GM19351 (cell line): ENCODE data around the gene STK11IP.

ENCODE experiments used
- ATAC-seq: cut with Tn5 transposase; IDR thresholded peaks from one replicate; pipeline ENCODE4 v1.9.1; 2021; ENCODE audit warnings: mild to moderate bottlenecking, moderate library complexity; ENCODE audit not compliant: unreplicated experiment

Gene STK11IP

GRCh38 chr2:219631406-219631891 lies 33.8 kb downstream of the STK11IP start:
- ATAC-seq: no peak

DNA sequence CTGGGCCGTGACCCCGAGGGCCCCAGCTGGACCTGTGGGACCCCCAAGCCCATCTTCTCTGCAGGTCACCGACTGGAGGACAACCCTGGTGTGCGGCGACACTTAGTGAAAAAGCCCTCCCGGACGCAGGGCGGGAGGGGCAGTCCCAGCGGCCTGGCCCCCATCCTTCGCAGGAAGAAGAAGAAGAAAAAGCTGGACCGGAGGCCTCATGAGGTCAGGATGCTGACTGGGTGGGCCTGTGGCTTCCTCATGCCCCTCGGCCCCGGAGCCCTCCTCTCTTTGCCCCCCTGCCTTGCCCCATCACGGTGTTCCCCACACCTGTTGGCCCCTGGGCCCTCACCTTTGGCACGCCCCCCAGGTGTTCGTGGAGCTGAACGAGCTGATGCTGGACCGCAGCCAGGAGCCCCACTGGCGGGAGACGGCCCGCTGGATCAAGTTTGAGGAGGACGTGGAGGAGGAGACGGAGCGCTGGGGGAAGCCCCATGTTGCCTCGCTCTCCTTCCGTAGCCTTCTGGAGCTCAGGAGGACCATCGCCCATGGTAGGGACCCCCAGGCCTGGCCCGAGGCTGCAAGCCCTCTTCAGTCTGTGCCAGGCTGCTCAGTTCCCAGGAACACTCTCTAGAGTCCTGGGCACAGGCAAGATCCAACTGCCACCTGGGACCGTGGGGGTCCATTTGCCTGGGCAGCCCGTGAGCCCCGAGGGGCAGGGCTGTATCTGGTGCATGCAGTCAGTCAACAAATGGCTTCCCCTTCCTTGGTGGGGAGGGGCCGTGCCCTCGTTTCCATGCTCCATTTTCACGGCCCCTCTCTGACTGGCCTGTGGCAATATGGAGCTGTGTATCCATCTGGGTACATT lies 34.5 kb downstream of the STK11IP start:
- no peak for ATAC-seq

DNA sequence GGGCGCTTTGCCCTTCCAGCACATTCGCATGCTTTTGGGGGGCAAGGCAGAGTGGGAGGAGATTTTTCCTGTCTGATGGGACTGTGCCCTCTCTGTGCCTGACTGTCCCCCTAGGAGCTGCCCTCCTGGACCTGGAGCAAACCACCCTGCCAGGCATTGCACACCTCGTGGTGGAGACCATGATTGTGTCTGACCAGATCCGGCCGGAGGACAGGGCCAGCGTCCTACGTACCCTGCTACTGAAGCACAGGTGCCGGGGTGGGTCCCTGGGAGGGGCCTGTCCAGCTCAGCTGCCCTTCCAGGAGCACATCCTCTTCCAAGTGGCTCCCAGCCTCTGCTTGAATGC lies 35.1 kb downstream of the STK11IP start:
- no peak for ATAC-seq

- no peak for ATAC-seq
These were observed 35.8 kb downstream of the STK11IP start for GRCh38 chr2:219633276-219634065.

GRCh38 chr2:219634171-219634940 lies 36.7 kb downstream of the STK11IP start:
- no peak for ATAC-seq

- ATAC-seq: no peak
These were observed 37.5 kb downstream of the STK11IP start for GRCh38 chr2:219634951-219635751.

DNA sequence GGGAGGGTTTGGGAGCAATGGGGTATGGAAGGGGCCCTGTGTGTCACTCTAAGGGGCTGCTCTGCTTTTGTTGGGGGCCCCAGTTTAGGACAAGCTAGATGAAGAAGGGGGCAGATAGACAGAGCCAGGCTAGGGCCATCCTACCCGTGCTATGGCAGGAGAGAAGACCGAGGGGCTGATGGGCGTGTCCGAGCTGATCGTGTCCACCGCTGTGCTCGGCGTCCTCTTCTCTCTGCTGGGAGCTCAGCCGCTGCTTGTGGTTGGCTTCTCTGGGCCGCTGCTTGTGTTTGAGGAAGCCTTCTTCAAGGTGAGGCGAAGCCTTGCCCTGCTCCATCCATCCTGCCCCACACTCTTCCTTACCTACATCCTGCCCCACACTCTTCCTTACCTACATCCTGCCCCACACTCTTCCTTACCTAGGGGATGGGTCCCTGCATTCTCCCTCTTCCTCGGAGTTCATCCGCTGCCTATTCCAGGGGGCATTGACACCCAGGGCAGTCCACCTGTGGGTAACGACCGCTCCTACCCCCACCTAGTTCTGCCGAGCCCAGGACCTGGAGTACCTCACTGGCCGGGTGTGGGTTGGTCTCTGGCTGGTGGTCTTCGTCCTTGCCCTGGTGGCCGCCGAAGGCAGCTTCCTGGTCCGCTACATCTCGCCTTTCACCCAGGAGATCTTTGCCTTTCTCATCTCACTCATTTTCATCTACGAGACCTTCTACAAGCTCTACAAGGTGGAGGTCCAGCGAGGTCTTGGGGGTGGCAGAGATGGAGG lies 38.7 kb downstream of the STK11IP start:
- ATAC-seq: no peak

DNA sequence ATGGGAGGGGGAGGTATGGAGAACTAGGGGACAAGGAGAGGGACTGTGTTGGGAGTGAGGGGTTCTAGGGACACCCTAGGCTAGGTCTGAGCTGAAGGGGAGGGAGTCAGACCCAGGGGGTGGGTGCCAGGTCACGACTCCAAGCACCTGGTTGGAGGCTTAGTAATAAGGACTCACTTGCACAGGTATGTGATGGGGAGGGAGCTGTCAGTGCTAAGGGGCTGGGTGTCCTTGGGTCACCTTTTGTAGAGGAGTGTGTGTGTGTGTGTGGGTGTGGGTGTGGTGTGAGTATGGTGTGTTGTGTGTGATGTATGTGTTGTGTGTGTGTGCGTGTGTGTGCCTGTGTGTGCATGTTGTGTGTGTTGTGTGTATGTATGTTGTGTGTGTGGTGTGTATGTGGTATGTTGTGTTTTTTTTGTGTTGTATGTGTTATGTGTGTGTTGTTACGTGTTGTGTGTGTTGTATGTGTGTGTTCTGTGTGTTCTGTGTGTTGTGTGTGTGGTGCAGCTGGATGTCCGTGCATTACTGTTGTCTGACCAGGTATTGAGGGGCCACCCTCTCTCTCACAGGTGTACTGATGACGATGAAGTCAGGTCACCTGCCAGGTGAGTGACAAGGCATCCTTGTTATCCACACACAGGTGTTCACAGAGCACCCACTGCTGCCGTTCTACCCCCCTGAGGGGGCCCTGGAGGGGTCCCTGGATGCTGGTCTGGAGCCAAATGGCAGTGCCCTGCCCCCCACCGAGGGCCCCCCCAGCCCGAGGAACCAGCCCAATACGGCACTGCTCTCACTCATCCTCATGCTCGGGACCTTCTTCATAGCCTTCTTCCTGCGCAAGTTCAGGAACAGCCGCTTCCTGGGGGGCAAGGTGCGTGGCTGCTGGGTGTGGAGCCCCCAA lies 39.5 kb downstream of the STK11IP start:
- no peak for ATAC-seq

DNA sequence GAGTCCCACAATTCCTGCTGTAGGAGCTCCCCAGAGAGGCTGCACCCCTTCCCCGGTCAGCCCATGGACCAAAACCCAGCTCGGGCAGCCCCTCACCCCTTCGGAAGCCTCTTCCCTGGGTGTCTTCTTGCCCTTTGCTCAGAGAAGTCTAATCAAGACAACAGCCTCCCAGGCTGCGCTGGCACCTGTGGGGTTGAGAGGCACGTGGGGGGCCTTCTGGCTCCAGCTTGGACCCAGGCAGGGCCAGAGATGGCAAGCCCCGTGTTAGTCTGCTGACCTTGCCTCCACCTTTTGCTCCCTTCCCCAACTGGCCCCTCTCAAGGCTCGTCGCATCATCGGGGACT lies 40.2 kb downstream of the STK11IP start:
- ATAC-seq: no peak

DNA sequence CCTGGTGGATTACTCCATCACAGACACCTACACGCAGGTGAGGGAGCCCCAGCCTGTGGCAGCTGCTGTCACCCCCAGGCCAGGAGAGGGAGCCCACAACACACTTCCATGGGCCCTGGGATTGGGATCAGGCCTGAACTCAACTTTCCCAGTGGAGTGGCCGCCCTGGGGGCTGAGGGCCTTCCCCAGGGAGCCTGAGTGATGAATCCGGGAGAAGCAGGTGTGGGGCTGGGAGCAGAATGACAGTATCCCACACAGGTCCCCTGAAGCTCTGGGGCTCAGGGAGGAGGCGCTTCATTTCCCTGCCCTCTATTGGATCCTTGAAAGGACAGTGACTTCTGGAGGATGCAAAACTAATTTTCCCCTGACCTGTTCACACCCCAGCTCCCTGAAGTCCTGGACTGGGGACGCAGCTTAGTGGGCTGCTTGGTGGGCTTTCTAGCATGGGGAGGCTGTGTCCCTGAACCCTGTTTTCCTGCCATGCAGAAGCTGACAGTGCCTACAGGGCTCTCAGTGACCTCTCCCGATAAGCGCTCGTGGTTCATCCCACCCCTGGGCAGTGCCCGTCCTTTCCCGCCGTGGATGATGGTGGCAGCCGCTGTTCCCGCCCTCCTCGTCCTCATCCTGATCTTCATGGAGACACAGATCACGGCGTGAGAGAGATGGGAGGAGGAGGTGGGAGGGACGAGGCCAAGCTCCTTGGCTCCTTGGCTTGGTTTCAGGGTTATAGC lies 40.7 kb downstream of the STK11IP start:
- no peak for ATAC-seq

- no peak for ATAC-seq
These were observed 41.5 kb downstream of the STK11IP start for GRCh38 chr2:219638948-219639755.

DNA sequence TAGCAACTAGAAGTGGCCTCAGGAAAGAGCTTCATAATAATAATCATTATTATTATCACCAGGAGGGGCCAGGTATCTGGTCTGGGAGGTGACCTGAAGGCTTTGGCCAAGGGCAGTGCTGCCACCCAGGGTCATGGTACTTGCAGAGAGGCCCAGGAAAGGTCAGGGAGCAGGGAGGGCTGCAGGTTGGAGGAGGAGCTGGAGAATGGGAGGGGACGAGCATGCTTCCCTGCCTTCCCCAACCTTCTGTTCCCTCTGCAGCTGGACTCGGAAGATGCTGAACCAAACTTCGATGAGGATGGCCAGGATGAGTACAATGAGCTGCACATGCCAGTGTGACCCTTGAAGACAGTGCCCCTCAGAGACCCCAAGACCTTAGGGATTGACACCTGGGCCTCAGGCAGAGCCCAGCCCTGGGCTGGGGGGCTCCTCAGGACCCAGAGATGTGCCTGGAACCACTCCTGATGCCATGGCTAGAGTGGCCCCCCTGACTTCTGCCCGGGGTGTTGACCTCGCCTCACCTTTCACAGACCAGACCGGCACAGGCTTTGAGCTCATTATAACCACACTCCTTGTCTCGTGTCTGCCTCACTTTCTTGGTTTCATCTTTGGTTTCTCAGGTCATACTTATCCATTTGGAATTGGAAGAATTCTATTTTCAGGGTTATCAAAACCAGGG lies 43.9 kb downstream of the STK11IP start:
- no peak for ATAC-seq

DNA sequence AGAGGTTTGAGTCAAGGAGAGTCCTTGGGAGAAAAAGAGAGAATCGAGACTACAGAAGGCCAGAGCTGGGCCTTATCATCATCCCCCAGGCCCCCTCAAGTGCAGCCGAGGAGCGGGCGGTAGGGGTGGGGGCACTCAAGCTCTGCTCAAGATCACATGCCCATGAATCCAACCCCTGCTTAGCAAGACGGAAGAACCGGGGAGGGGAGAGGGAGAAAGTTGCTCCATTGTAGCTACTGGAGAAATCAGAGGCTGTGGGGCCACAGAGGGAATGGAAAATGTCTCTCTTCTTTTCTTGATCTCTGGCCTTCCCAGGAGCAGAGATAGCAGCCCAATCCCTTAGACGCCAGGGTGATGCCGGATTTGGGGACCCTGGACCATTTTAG lies 44.4 kb downstream of the STK11IP start:
- no peak for ATAC-seq

DNA sequence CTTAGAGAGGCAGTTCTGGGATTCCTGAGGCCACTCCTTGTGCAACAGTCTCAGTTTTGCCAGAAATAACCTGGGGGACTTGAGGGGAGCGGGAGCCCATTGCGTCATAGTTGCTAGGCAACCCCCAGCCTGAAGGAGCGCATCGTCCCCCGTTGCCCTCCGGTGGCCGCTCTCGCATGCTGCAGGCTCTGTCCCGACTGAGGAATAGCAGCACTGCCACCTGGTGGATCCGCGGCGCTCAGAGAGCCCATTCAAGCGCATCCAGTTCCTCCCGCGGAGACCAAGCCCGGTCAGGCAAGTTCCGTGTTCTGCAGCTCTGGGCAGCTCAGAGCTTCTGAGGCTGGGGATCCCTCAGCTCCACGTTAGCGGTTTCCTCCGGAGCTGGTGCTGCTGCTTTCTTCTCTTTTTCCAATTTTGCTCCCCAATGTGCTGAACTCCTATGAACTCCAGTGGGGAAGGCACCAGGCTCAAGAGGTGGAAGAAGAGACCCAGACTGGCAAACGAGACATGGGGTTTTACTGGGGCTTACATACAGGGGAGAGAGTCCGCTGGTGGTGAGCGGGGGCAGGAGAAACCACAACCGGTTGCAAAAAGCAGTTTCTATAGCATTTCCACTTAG lies 44.9 kb downstream of the STK11IP start:
- peak; percentile 96 for ATAC-seq

DNA sequence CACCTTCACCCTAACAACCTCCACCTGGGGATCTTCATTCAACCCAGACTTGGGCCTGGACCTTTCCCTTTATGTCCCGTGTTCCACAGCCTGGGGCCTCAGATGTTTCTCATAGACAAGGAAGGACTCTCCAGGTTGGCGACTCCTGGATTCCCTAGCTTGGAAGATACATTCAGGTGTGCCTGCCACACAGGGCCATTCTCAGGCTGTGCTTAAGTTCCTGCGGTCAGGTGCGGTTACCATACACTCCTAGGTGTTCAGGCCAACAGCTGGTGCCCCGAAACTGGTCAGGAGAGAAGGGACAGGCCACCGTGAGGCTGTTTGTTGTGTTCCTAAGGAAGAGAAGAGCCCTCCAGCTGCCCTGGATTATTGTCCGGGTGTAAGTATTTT lies 45.4 kb downstream of the STK11IP start:
- no peak for ATAC-seq

- no peak for ATAC-seq
These were observed 46.2 kb downstream of the STK11IP start for GRCh38 chr2:219643788-219644398.
